ENCODE data around the gene THSD7A.

Gene THSD7A

DNA sequence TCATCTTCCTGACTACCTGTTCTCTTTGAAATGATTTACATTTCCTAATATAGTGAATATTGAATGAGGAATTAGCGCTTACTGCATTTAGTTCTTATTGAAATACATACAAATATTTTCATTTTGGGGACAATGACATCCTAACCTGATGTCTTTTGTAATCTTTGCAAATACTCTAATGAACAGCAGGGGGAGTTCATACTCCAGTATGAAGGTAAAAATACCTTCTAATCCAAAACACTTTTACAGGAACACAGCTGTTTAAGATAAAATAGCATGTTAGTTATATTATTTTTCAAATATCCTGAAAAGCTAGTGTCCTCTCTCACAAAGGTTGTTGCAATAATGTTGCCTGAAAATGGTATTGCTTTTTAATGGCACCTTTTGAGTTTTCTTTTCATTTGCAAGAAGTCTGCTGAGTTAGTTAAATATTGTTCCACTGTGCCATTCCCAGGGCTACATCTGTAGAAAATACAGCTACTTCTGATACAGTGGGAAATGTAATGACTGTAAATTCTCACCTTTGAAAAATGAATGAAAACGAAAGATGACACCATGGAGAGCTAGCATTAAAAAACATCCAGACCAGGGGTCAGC lies 458.4 kb downstream of the THSD7A start:
- DNase-seq: peak in 1 of 2 donors; percentile 4

DNA sequence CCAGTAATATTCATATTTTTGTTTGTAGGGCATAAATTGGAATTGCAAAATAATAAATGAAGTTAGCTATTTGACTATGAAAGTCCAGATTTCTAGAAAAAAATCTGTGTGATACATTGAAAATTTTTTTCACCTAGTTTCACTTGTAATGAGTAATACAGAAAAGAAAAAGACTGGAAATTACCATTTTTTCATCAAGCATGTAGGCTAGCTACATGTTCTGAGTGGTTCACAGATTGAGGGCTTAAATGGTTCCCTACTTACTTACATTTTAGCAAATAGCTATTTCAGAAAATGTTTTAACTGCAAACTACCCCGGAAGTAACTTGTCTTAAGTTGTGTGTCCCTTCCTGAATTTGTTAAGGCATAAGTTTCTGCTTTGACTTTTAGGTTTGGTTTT lies 462.3 kb downstream of the THSD7A start:
- no peak for DNase-seq

DNA sequence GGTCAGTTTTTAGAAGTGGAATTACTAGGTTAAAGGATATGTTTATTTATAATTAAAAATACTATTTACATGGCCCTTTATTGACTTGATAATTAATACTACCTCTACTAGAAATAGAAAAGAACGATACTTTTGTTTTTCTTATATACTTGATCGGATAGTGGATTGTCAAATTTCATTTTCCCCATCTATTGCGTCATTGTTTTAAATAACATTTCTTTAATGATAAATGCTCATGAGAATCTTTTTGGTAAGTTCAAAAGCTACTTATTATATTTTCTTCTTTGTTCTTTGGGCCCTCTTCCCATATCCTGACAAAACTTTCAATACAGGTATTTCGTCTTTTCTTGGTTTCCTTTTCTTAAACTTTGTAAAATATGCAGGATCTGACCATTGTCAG lies 465.9 kb downstream of the THSD7A start:
- DNase-seq: no peak

GRCh38 chr7:11358637-11359036 lies 473.4 kb downstream of the THSD7A start:
- DNase-seq: no peak

DNA sequence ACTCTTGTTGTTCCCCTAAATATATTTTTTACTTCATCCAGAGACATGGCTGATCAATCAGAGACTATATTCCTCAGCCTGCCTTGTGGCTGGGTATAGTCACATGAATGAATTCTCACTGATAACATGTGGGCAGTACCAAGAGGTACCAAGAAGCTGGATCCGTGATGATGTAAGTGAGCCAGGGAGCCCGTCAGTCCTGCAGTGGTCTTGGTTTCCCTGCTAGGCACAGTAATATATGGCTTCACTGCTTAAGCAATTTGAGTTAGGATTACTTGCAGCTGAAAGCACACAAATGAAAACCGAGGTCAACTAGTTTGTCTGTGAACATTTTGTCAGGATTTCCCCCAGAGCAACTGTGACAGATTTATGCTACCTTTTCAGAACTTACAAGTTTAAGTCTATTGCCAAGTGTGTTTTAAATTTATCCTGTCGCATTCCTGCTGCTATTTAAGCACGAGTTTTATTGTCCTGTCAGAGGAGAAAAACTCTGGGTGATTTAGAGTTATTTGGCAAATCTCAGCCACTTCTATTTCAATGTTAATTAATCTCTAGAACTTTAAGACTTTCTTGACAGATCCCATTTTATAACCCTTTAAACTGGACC lies 476.5 kb downstream of the THSD7A start:
- no peak for DNase-seq

DNA sequence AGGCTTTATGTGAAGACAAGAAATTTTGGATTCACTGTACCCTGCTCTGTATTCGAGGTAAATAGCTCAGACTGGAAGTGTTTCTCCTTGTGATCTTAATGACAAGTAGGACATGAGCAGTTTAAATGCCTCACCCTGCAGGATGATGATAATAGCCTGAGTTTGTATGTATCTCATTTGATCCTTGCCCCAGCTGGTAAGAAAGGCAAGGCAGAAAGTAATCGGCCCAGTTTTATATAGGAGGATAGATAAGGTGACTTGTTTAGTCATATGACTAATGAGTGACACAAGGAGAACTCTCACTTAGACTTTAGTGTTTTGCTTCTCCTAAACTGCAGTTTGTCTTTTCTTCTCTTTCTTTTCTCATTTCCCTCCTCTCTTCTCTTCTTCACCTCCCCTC lies 485.7 kb downstream of the THSD7A start:
- DNase-seq: no peak

- DNase-seq: no peak
Measured at GRCh38 chr7:11345621-11346020, 486.4 kb downstream of the THSD7A start.

DNA sequence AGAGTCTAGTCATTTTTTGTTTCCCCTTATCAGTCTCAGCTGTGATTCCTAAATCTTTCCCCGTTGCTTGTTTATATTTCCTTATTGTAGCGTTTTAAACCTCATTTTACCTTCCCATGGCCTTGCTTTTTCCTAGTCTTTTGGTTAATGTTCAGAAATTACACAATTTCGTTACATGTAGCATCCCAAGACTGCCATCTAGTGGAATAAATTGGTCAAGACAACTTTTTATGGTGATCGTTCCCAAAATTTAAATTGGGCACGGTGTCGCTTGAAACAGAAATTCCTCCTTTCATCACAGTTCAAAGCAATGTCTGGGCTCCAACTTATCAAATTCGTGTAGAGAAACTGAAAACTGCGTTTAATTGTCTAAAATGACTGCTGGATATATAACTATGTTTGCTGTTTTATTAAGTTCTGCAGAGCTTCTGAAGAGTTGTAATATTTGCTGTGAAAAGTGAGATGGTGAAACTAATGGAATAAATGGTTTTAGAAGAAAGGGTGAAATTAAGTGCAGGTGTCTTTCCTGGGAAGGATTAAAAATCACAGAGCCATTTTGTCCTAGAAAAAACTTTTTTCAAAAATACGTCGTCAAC lies 488.1 kb downstream of the THSD7A start:
- peak; percentile 55 to 62 for DNase-seq

DNA sequence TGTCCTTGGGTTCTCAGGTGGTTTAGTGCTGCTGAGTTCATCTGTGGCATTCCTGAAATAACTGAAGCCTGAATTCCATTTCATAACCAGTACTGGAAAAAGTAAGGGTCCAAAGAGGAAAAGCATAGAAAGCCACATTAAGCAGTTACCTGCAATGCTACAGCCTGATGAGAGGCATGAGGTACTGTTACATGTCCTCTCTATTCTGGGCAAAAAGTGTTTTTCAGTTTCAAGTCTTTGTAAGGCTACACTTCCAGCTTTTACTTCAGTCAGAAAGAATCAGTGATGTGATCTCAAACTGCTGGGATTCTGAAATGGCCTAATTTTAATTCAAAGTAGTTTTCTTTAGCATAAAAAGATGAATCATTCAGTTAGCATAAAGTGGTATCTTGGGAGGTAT lies 488.9 kb downstream of the THSD7A start:
- no peak for DNase-seq

GRCh38 chr7:11341285-11341944 lies 490.6 kb downstream of the THSD7A start:
- DNase-seq: peak in 1 of 2 donors; percentile 13

DNA sequence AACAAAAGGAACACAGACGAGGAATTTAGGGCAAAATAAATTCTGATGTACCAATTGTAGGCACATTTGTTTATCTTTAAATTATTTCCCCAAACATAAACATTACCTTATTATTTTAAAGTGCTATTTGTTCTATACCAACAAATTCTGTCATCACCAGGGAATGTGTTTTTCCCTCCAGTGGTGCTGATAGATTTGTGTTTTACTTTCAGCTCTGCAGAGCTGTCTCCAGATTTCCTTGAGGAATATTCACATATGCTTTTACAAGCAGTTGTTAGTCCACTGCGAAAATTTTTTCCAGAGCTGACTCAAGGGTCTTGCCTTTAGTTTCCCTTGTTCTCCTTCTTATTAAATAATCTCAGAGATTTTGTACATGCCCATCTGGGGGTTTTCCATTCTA lies 495.6 kb downstream of the THSD7A start:
- no peak for DNase-seq

GRCh38 chr7:11335947-11336346 lies 496.1 kb downstream of the THSD7A start:
- no peak for DNase-seq

DNA sequence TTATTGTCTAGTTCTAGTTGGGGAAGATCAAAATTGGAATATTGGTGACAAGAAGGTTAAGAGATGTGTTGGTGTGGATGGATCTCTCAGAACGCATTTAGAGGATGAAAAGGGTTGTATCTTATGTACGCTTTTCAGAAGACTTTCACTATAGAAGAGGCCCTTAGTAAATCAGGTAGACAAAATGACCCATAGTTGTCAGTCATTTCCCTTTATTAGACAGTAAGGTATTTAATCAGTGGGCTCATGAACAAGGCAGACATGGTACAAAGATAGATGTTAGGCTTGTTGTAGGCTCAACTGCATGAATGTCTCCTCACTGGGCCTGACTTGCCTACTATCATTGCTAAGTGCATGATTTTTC lies 499.2 kb downstream of the THSD7A start:
- DNase-seq: no peak

- DNase-seq: no peak
Measured at GRCh38 chr7:11332186-11332864, 499.7 kb downstream of the THSD7A start.

GRCh38 chr7:11331128-11332102 lies 500.6 kb downstream of the THSD7A start:
- DNase-seq: no peak

GRCh38 chr7:11330717-11331116 lies 501.3 kb downstream of the THSD7A start:
- no peak for DNase-seq

DNA sequence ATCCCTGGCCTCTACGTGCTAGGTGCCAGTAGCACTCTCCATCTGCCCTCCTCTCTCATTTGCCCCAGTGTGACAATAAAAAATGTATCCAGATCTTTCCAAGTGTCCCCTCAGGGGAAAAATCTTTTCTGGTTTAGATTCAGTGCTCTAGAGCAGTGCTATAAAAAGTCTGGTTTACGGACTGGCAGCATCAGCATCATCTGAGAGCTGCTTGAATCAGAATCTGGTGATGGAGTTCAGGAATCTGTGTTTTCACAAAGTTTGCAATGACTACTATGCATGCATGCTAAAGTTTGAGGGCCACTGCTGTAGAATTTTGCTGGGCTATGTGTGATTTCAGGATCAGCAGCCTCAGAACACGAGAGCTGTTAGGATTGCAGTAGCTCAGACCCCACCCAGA lies 501.8 kb downstream of the THSD7A start:
- no peak for DNase-seq

- DNase-seq: no peak
Measured at GRCh38 chr7:11329626-11330025, 502.4 kb downstream of the THSD7A start.

DNA sequence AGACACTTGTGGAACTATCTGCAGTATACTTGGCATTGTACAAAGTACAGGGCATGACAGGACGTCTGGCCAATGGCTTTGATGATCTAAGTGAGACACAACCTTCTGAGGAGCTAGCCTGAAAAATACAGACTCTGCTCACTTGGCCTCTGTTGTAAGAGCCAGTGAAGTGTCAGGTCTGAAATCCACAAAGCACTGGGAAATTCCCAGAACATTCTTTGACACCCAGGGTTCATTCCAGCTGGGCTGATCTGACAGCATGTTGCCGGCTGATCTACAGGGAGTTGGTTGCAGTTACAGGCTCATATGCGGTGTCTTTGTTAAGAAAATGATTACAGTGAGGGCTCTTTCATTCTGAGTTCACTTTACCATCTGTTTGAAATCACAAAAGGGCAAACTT lies 503.7 kb downstream of the THSD7A start:
- no peak for DNase-seq

GRCh38 chr7:11327633-11328032 lies 504.4 kb downstream of the THSD7A start:
- no peak for DNase-seq

All from inflammatory macrophage (primary cell).